GM18907 (cell line): ENCODE measurements around the gene TMED8.

Experiments
- ATAC-seq: cut with Tn5 transposase; IDR thresholded peaks from one replicate; pipeline ENCODE4 v1.9.1; 2021; ENCODE audit warnings: mild to moderate bottlenecking, moderate library complexity; ENCODE audit not compliant: unreplicated experiment

TMED8 gene

DNA sequence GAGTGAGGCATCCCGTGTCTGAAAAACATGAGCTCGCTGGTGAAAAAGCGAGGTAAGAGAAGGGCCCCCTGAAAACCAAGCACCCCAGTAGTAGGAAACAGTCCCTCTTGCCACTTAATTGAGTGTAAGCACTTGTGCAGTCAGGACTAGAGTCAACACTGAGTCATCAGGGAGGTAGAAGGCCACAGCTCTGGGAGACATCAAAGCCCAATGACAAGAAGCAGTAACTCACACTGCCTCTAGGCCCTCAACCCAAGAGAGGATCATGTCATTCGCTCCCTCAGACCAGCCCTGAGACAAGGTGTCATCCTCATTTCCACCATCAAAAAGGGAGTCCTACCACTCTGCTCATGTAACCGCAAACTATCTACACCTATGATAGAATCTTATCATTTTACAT, 74.0 kb downstream of the TMED8 start:
- ATAC-seq = no peak

DNA sequence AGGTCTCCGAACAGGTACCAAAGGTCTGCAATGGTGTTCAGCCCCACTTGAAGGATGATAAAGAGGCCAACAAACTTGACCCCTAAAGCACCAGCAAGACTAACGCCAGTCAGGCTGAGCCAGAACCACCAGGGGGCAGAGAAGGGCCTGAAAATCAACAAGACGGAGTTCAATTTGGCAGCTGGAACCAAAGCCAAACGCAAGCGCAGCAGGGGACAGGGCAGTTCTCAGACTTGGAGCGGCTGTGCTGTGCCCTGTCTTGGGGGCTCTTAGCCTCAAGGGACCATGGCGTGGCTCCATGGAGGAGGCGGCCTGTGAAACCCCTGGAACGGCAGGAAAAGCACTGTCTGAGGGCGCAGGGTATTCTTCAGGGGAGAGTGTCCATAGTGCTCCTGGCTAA, 75.8 kb downstream of the TMED8 start:
- ATAC-seq = no peak

DNA sequence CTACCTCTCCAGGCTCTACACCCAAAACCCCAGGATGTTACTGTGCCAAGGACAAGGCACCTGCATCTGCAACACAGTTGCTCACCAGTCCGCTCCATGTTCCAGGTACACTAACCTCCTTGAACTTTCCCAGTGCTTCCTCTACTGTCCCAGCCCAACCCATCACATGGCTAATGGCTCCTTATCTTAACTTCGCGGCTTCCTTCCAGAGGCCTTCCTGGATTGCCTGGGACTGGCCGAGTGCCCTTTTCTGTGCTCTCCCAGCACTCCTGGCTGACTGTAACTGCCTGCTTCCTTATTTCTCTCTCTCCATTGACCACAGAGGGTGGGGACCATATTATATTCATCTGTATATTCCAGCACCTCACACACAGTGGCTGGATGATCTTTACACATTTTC, 77.1 kb downstream of the TMED8 start:
- no peak for ATAC-seq

DNA sequence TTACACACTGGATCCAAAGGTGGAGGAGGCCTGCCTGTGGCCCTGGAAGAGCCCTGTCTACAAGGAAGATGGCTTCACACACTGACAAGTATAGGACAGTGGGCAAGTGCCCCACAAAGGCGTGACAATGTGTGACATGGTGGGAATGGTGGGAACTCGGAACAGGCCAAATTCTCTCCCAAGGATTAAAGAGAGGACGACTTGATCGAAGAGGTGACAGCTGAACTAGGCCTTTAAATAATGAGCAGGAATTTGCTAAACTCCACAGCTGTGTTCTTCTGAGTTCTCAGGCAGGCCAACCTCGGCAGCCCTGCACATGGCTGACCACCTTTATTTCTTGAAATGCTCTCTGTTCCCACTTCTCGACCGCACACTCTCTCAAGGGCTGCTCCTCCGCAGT, 80.0 kb downstream of the TMED8 start:
- ATAC-seq = no peak

DNA sequence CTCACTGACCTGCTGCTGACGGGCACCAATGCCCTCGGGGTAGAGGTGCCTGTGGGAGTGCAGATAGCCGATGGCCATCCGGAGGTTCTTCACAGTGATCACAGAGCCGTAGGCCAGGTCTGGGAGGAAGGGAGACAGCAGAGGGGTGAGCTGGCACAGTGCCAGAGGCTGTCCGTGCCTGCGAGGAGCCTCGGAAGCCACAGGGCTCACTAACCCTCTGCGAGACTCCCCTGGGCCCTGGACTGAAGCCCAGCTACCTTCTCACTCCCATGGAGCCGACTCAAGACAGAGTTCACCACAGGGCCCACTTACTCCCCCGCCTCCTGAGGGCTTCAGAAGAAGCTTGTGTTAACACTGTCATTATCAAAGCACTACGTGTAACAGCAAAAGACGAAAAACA, 80.7 kb downstream of the TMED8 start:
- no peak for ATAC-seq

DNA sequence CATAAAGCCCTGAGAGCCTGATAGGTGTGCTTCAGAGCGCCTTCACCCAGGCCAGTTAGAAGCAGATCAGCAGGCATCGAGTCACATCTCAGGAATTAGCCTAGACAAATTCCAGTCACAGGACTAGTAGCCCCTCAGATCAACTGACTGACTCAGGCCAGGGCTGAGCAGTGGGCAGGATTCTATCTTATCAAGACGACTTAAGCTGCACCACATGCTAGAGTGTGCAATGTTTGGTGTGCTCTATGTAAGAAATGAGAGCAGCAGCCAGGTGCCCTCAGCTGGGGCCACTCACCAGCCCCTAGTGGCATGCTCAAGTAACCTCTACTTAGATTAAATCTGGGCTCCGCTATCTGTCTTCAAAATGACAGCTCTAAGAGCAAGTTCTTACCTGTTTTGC, 86.2 kb downstream of the TMED8 start:
- no peak for ATAC-seq

DNA sequence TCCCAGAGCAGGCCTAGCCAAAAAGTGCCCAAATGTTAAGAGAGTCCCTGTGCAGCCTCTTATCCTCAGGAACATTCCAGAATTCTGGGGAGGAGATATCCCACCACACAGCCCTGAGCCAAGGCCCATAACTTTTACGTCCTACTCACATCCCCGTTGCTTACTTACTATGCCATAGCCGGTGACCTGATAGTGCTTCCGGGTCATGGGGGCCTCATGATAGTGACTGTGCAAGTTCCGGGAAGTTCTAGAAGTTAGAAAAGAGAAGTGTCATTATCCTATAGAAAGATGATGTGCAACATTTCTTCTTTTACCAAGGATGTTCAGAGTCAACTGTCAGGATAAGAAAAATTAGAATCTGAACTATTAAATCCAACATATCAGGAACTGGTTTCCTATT, 90.3 kb downstream of the TMED8 start:
- no peak for ATAC-seq
